ENCODE measurements around the gene STK39.
A peak's percentile ranks its signal among the peaks of the same experiment; 100 is the strongest.

DNA sequence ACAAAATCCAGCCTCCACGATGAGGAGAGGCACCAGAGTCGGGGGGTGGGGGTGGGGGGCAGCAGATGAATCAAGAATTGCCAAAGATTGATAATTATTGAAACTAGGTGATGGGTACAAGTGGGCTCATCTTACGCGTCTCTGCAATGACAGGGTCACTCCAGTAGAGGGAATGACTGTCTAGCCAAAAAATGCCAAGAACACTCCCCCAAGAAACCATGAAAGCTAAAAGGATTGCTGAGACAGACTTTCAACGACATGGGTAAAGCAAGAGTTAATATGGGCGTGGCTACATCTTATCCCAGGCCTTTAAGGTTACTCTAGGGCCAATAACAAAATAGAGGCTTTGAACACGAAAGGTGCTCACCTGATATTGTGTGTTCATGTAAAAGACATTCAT lies 86.5 kb downstream of the STK39 start:
- peak; percentile 20; the same call in 2 of the 3 replicates for TF ChIP-seq CTCF (IDR thresholded peaks at IDR 0.05)
- TF ChIP-seq POLR2A (IDR thresholded peaks at IDR 0.05; ENCODE audit: low read length), result no peak
- no peak for TF ChIP-seq FOSL2 (IDR thresholded peaks at IDR 0.05)
- TF ChIP-seq FOSL2 (CRISPR knock-in tag; IDR thresholded peaks at IDR 0.05), result no peak
- TF ChIP-seq, protein P1, sequence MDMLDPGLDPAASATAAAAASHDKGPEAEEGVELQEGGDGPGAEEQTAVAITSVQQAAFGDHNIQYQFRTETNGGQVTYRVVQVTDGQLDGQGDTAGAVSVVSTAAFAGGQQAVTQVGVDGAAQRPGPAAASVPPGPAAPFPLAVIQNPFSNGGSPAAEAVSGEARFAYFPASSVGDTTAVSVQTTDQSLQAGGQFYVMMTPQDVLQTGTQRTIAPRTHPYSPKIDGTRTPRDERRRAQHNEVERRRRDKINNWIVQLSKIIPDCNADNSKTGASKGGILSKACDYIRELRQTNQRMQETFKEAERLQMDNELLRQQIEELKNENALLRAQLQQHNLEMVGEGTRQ (IDR thresholded peaks at IDR 0.05), result no peak
- no peak for TF ChIP-seq CHD2 (IDR thresholded peaks at IDR 0.05; ENCODE audit: low read length, partially characterized antibody)
- TF ChIP-seq RFX5 (IDR thresholded peaks at IDR 0.05), result no peak
- no peak for TF ChIP-seq REST (IDR thresholded peaks at IDR 0.05)
- no peak for TF ChIP-seq MYC (IDR thresholded peaks at IDR 0.05; ENCODE audit: borderline replicate concordance, low read length)
- TF ChIP-seq GATA3 (IDR thresholded peaks at IDR 0.05; ENCODE audit: borderline replicate concordance), result no peak
- no peak for TF ChIP-seq HDAC2 (IDR thresholded peaks at IDR 0.05)
- no peak for TF ChIP-seq CEBPB (IDR thresholded peaks at IDR 0.05)
- no peak for TF ChIP-seq EP300 (IDR thresholded peaks at IDR 0.05)
- TF ChIP-seq TP53 (CRISPR knock-in tag; IDR thresholded peaks at IDR 0.05), result no peak

Data from A549 (cell line).